SK-N-MC (cell line): ENCODE results near the gene PRMT5.
A peak's percentile ranks its signal among the peaks of the same experiment; 100 is the strongest.

Experiments
- DNase-seq: peaks from one replicate; pipeline ENCODE4 v3.0.0-alpha.2; 2011; ENCODE audit warnings: low read depth, low spot score
- H3K27ac ChIP-seq: fragments of 200-600 bp; sonication (generic); 2 replicates; pipeline ENCODE4 v1.5.1; 2016; ENCODE audit warnings: mixed run types
- H3K36me3 ChIP-seq: fragments of 200-600 bp; sonication (generic); 2 replicates; pipeline ENCODE4 v1.6.1; 2017; ENCODE audit warnings: antibody characterized with exemption, low read length, mixed read lengths; ENCODE audit not compliant: insufficient read depth
- H3K4me3 ChIP-seq: fragments of 200-600 bp; sonication (generic); 2 replicates; pipeline ENCODE4 v1.5.1; 2016
- H3K9ac ChIP-seq: fragments of 200-600 bp; sonication (generic); 2 replicates; pipeline ENCODE4 v1.8.0; 2017; ENCODE audit warnings: mixed run types, mixed read lengths; ENCODE audit not compliant: insufficient read length
- H3K9me3 ChIP-seq: fragments of 200-600 bp; sonication (generic); 2 replicates; pipeline ENCODE4 v1.6.1; 2017; ENCODE audit warnings: low read depth, mild to moderate bottlenecking, antibody characterized with exemption, low read length, moderate library complexity, mixed read lengths
- EZH2 ChIP-seq: fragments of 200-600 bp; sonication (generic); IDR thresholded peaks from one replicate; pipeline ENCODE4 v1.6.1; 2017; ENCODE audit warnings: antibody characterized with exemption
- FOXP2 ChIP-seq: optimal IDR thresholded peaks from 2 replicates; pipeline ENCODE3; 2011; ENCODE audit warnings: mild to moderate bottlenecking, moderate library complexity; ENCODE audit not compliant: insufficient read depth; ENCODE audit errors: extremely low read length, control extremely low read depth
- POLR2AphosphoS5 ChIP-seq: IDR thresholded peaks from 2 replicates; pipeline ENCODE4 v1.6.1; 2012; ENCODE audit warnings: mild to moderate bottlenecking, low read depth, low read length, borderline replicate concordance

Gene PRMT5

GRCh38 chr14:22906073-22906472 is 23.1 kb downstream of the PRMT5 start:
- H3K9me3 ChIP-seq = no peaks in the 10 kb centered on the region
- peaks cover 89% of the 10 kb centered on the region for H3K36me3 ChIP-seq
- TF ChIP-seq FOXP2 (no peak), POLR2AphosphoS5 (no peak), EZH2 (no peak)
- H3K9ac ChIP-seq = no peak overlapping the region
- H3K27ac ChIP-seq = no peak overlapping the region
- DNase-seq = no peak
- no peak overlapping the region for H3K4me3 ChIP-seq

GRCh38 chr14:22905627-22906026 is 23.5 kb downstream of the PRMT5 start:
- Histone ChIP-seq H3K27ac (no peak overlapping the region), H3K9ac (no peak overlapping the region), H3K4me3 (no peak overlapping the region), H3K36me3 (peaks cover 89% of the 10 kb centered on the region), H3K9me3 (no peaks in the 10 kb centered on the region)
- no peak for TF ChIP-seq POLR2AphosphoS5
- TF ChIP-seq FOXP2 = no peak
- no peak for TF ChIP-seq EZH2
- DNase-seq = no peak

- Histone ChIP-seq H3K36me3 (peaks cover 84% of the 10 kb centered on the region), H3K27ac (no peak overlapping the region), H3K9me3 (no peaks in the 10 kb centered on the region), H3K4me3 (no peak overlapping the region), H3K9ac (no peak overlapping the region)
- TF ChIP-seq FOXP2 (no peak), EZH2 (no peak), POLR2AphosphoS5 (no peak)
- DNase-seq = no peak
Observed at GRCh38 chr14:22903742-22904087, 25.5 kb downstream of the PRMT5 start.

- Histone ChIP-seq H3K9me3 (no peaks in the 10 kb centered on the region), H3K4me3 (no peak overlapping the region), H3K27ac (no peak overlapping the region), H3K36me3 (peaks cover 68% of the 10 kb centered on the region), H3K9ac (no peak overlapping the region)
- no peak for DNase-seq
- TF ChIP-seq EZH2 = no peak
- TF ChIP-seq POLR2AphosphoS5 = no peak
- no peak for TF ChIP-seq FOXP2
Observed at GRCh38 chr14:22901799-22902198, 27.4 kb downstream of the PRMT5 start.

GRCh38 chr14:22900081-22900799 is 28.9 kb downstream of the PRMT5 start:
- Histone ChIP-seq H3K27ac (no peak overlapping the region), H3K9me3 (no peaks in the 10 kb centered on the region), H3K9ac (no peak overlapping the region), H3K4me3 (no peak overlapping the region), H3K36me3 (peaks cover 52% of the 10 kb centered on the region)
- peak; percentile 26 for DNase-seq
- TF ChIP-seq EZH2 (no peak), POLR2AphosphoS5 (no peak), FOXP2 (no peak)

GRCh38 chr14:22898302-22899090 is 30.7 kb downstream of the PRMT5 start:
- no peak overlapping the region for H3K27ac ChIP-seq
- no peaks in the 10 kb centered on the region for H3K9me3 ChIP-seq
- H3K9ac ChIP-seq = no peak overlapping the region
- peaks cover 34% of the 10 kb centered on the region for H3K36me3 ChIP-seq
- no peak for DNase-seq
- no peak overlapping the region for H3K4me3 ChIP-seq
- no peak for TF ChIP-seq FOXP2
- TF ChIP-seq POLR2AphosphoS5 = no peak
- no peak for TF ChIP-seq EZH2

GRCh38 chr14:22897357-22897756 is 31.8 kb downstream of the PRMT5 start:
- Histone ChIP-seq H3K9ac (no peak overlapping the region), H3K36me3 (peaks cover 23% of the 10 kb centered on the region), H3K27ac (no peak overlapping the region), H3K4me3 (no peak overlapping the region), H3K9me3 (no peaks in the 10 kb centered on the region)
- no peak for TF ChIP-seq POLR2AphosphoS5
- TF ChIP-seq EZH2 = no peak
- no peak for TF ChIP-seq FOXP2
- DNase-seq = no peak

- no peak for TF ChIP-seq EZH2
- TF ChIP-seq FOXP2 = no peak
- TF ChIP-seq POLR2AphosphoS5 = no peak
- Histone ChIP-seq H3K27ac (no peak overlapping the region), H3K9me3 (no peaks in the 10 kb centered on the region), H3K4me3 (no peak overlapping the region), H3K9ac (no peak overlapping the region), H3K36me3 (peaks cover 17% of the 10 kb centered on the region)
- DNase-seq = no peak
Observed at GRCh38 chr14:22896760-22897159, 32.4 kb downstream of the PRMT5 start.

GRCh38 chr14:22896356-22896755 is 32.8 kb downstream of the PRMT5 start:
- Histone ChIP-seq H3K9me3 (no peaks in the 10 kb centered on the region), H3K4me3 (no peak overlapping the region), H3K27ac (no peak overlapping the region), H3K9ac (no peak overlapping the region), H3K36me3 (peaks cover 13% of the 10 kb centered on the region)
- DNase-seq = no peak
- TF ChIP-seq EZH2 = no peak
- no peak for TF ChIP-seq POLR2AphosphoS5
- TF ChIP-seq FOXP2 = no peak
